ENCODE measurements around the gene G6PC3. TPM values are rescaled to one million over a fixed set of nuclear protein-coding genes. Genes with fewer than 3 reads are reported as not detected.

The G6PC3 gene
- total and polyA plus RNA-seq, 12 donors: 28.9 to 114 (median 34.7) TPM

GRCh38 chr17:44074231-44074910 is 3.8 kb downstream of the G6PC3 start:
- no peaks in the 10 kb centered on the region for H3K27me3 ChIP-seq
- no peak for DNase-seq
- WGBS, 2 donors: 78 to 81% methylated on average over 9 of the region's 9 CpGs
- H3K9me3 ChIP-seq: no peaks in the 10 kb centered on the region
- H3K4me3 ChIP-seq: no peak overlapping the region
- no peak overlapping the region for H3K27ac ChIP-seq
- no peak for TF ChIP-seq CTCF (IDR thresholded peaks at IDR 0.05)
- peaks cover 0 to 64% (median 35%) of the 10 kb centered on the region in 9 donors for H3K36me3 ChIP-seq
- peaks cover 5 to 52% (median 20%) of the 10 kb centered on the region in 9 donors for H3K4me1 ChIP-seq
- intact Hi-C loops (cut with DNase I): loop anchor here in 5 of 10 donors (5.0 kb wide), 3 partner anchors 38 to 62 kb away; partner anchors contain the start of genes HDAC5 (in 1 of the 5) and TMEM101 (in 1 of the 5)
- ATAC-seq: no peak

- DNase-seq (no peak), ATAC-seq (no peak)
- TF ChIP-seq CTCF (IDR thresholded peaks at IDR 0.05): no peak
- H3K27me3 ChIP-seq: no peaks in the 10 kb centered on the region
- WGBS, 2 donors: 90 to 91% methylated on average over 9 of the region's 9 CpGs
- no peak overlapping the region for H3K27ac ChIP-seq
- H3K9me3 ChIP-seq: no peaks in the 10 kb centered on the region
- intact Hi-C loops (cut with DNase I): loop anchor here in 5 of 10 donors (5.0 kb wide), 3 partner anchors 37 to 63 kb away; partner anchors contain the start of genes HDAC5 (in 1 of the 5) and TMEM101 (in 1 of the 5)
- no peak overlapping the region for H3K4me3 ChIP-seq
- H3K36me3 ChIP-seq: peaks cover 0 to 70% (median 38%) of the 10 kb centered on the region in 9 donors
- H3K4me1 ChIP-seq: peaks cover 5 to 47% (median 17%) of the 10 kb centered on the region in 9 donors
These were observed 4.4 kb downstream of the G6PC3 start for GRCh38 chr17:44074911-44075285.

GRCh38 chr17:44075598-44076293 is 5.2 kb downstream of the G6PC3 start:
- ATAC-seq: no peak
- H3K36me3 ChIP-seq: peaks cover 4 to 78% (median 46%) of the 10 kb centered on the region in 9 donors
- 69 to 75% methylated on average over 10 of the region's 10 CpGs for WGBS, 2 donors
- H3K4me1 ChIP-seq: peaks cover 5 to 43% (median 13%) of the 10 kb centered on the region in 9 donors
- no peak for DNase-seq
- no peak overlapping the region for H3K4me3 ChIP-seq
- no peaks in the 10 kb centered on the region for H3K27me3 ChIP-seq
- no peaks in the 10 kb centered on the region for H3K9me3 ChIP-seq
- TF ChIP-seq CTCF (IDR thresholded peaks at IDR 0.05): no peak
- peak overlapping the region in 5 of 10 donors; percentile 13 to 49 (median 29) for H3K27ac ChIP-seq
- intact Hi-C loops (cut with DNase I): no loop called here

- Histone ChIP-seq H3K9me3 (no peaks in the 10 kb centered on the region), H3K27me3 (no peaks in the 10 kb centered on the region), H3K4me1 (peaks cover under 1 to 32% (median 4%) of the 10 kb centered on the region in 9 donors), H3K4me3 (no peak overlapping the region), H3K36me3 (peaks cover 4 to 90% (median 50%) of the 10 kb centered on the region in 9 donors), H3K27ac (peak overlapping the region in 3 of 10 donors; percentile 8 to 34 (median 21))
- intact Hi-C loops (cut with DNase I): no loop called here
- 60 to 72% methylated on average over 6 of the region's 6 CpGs for WGBS, 2 donors
- ATAC-seq (no peak), DNase-seq (no peak)
- TF ChIP-seq CTCF (IDR thresholded peaks at IDR 0.05): no peak
These were observed 6.4 kb downstream of the G6PC3 start for GRCh38 chr17:44076716-44077594.

All from heart right ventricle (tissue), 16 donors.